H1 (cell line): Measurements from ENCODE around the gene ECSIT. TPM values are rescaled to one million over a fixed set of nuclear protein-coding genes. Genes with fewer than 3 reads are reported as not detected.

Source experiments
- CTCF ChIA-PET: fragments of 300-600 bp; sonication (Branson Sonifier 250); formaldehyde crosslinking; loops from one replicate; lab custom pipeline; 2021; ENCODE audit not compliant: partially characterized antibody; lab: Charles Lee
- POLR2A ChIA-PET: fragments of 300-600 bp; sonication (Branson Sonifier 250); formaldehyde crosslinking; loops from one replicate; lab custom pipeline; 2021; ENCODE audit warnings: inconsistent platforms; ENCODE audit not compliant: partially characterized antibody; lab: Charles Lee
- DNase-seq, 2 experiments: peaks; one replicate each; pipeline versions ENCODE4 v3.0.0 to v3.0.0-alpha.2; 2010 to 2022; ENCODE audit warnings: low spot score in 2 of 2, low read depth in 1 of 2, mixed read lengths in 1 of 2
- FAIRE-seq: peaks from 2 replicates; lab custom pipeline; 2011; peaks lifted over from hg19 to GRCh38; lab: Jason Lieb, UNC
- H2AFZ ChIP-seq: 2 replicates; pipeline ENCODE4 v1.8.1; 2012; ENCODE audit warnings: low read length, inconsistent platforms
- H2AK5ac ChIP-seq: 2 replicates; pipeline ENCODE4 v1.6.1; 2013; ENCODE audit warnings: low read depth, low read length
- H2BK120ac ChIP-seq: replicated peaks from 2 replicates; pipeline ENCODE3; 2013; ENCODE audit warnings: low read depth, low read length, inconsistent platforms
- H2BK12ac ChIP-seq: 2 replicates; pipeline ENCODE4 v1.6.1; 2013; ENCODE audit warnings: low read depth, low read length
- H2BK15ac ChIP-seq: 2 replicates; pipeline ENCODE4 v1.6.1; 2013; ENCODE audit warnings: low read length
- H2BK20ac ChIP-seq: 2 replicates; pipeline ENCODE4 v1.6.1; 2013; ENCODE audit warnings: low read length
- H2BK5ac ChIP-seq: 2 replicates; pipeline ENCODE4 v1.6.1; 2013; ENCODE audit warnings: low read depth, low read length
- H3K14ac ChIP-seq: 2 replicates; pipeline ENCODE4 v1.6.1; 2013; ENCODE audit warnings: inconsistent platforms; ENCODE audit not compliant: insufficient read length
- H3K18ac ChIP-seq: 2 replicates; pipeline ENCODE4 v1.6.1; 2013; ENCODE audit warnings: low read length; ENCODE audit errors: extremely low read depth
- H3K23ac ChIP-seq: 2 replicates; pipeline ENCODE4 v1.6.1; 2013; ENCODE audit warnings: inconsistent platforms; ENCODE audit not compliant: insufficient read length
- H3K23me2 ChIP-seq: 2 replicates; pipeline ENCODE4 v1.6.1; 2013; ENCODE audit warnings: low read depth, low read length
- H3K27ac ChIP-seq: 2 replicates; pipeline ENCODE4 v1.6.1; 2011; ENCODE audit warnings: low read depth, low read length, inconsistent platforms
- H3K27me3 ChIP-seq, 4 experiments: replicated peaks in 1 of 4; 1 replicate in 1 of 4; 2 replicates in 3 of 4; pipeline versions ENCODE4 v1.6.1 to v1.8.1; 2011 to 2013; ENCODE audit warnings: low read length in 3 of 4, mild to moderate bottlenecking in 3 of 4, inconsistent platforms in 2 of 4, mixed read lengths in 2 of 4, moderate library complexity in 1 of 4; ENCODE audit not compliant: control insufficient read depth in 3 of 4, insufficient read depth in 3 of 4; ENCODE audit errors: extremely low read depth in 1 of 4
- H3K36me3 ChIP-seq, 4 experiments: 2 replicates each; pipeline versions ENCODE4 v1.6.1 to v1.8.1; 2011 to 2013; ENCODE audit warnings: mild to moderate bottlenecking in 4 of 4, low read length in 3 of 4, moderate library complexity in 2 of 4, control low read depth in 1 of 4, inconsistent platforms in 1 of 4; ENCODE audit not compliant: insufficient read depth in 4 of 4, control insufficient read depth in 2 of 4
- H3K4ac ChIP-seq: replicated peaks from 2 replicates; pipeline ENCODE3; 2013; ENCODE audit warnings: low read length, low read depth, mixed read lengths, inconsistent platforms; ENCODE audit not compliant: insufficient read length
- H3K4me1 ChIP-seq, 4 experiments: replicated peaks in 1 of 4; 1 replicate in 1 of 4; 2 replicates in 3 of 4; pipeline versions ENCODE4 v1.6.1 to v1.8.1; 2011 to 2013; ENCODE audit warnings: low read length in 3 of 4, inconsistent platforms in 2 of 4, mixed read lengths in 1 of 4; ENCODE audit not compliant: insufficient read depth in 4 of 4, control insufficient read depth in 3 of 4
- H3K4me2 ChIP-seq, 2 experiments: 2 replicates each; pipeline versions ENCODE4 v1.6.1 to v1.8.1; 2011 to 2013; ENCODE audit warnings: low read depth in 2 of 2, low read length in 2 of 2, control low read depth in 1 of 2, inconsistent platforms in 1 of 2, mild to moderate bottlenecking in 1 of 2; ENCODE audit not compliant: insufficient read depth in 1 of 2
- H3K4me3 ChIP-seq, 4 experiments: fragments of 200-600, 300-600 bp in 1 of 4; sonication (generic), shearing (Covaris generic), sonication (Bioruptor Twin) in 1 of 4; 2 replicates each; pipeline versions ENCODE4 v1.5.1 to v1.8.1; 2011 to 2016; ENCODE audit warnings: low read length in 4 of 4, low read depth in 3 of 4, control low read depth in 2 of 4, inconsistent platforms in 2 of 4, mild to moderate bottlenecking in 2 of 4, mixed read lengths in 1 of 4, moderate library complexity in 1 of 4; ENCODE audit not compliant: insufficient read depth in 2 of 4; ENCODE audit errors: extremely low read depth in 1 of 4
- H3K56ac ChIP-seq: replicated peaks from 2 replicates; pipeline ENCODE3; 2013; ENCODE audit warnings: low read depth, mild to moderate bottlenecking, mixed read lengths, low read length, inconsistent platforms; ENCODE audit not compliant: insufficient read length
- H3K79me1 ChIP-seq: 2 replicates; pipeline ENCODE4 v1.6.1; 2013; ENCODE audit warnings: low read depth, low read length, control low read depth
- H3K79me2 ChIP-seq, 2 experiments: 2 replicates each; pipeline versions ENCODE4 v1.6.1 to v1.8.1; 2012 to 2013; ENCODE audit warnings: low read length in 2 of 2, mild to moderate bottlenecking in 2 of 2, inconsistent platforms in 1 of 2; ENCODE audit not compliant: insufficient read depth in 2 of 2, control insufficient read depth in 1 of 2
- H3K9ac ChIP-seq, 4 experiments: replicated peaks in 1 of 4; 1 replicate in 1 of 4; 2 replicates in 3 of 4; pipeline versions ENCODE4 v1.6.1 to v1.8.1; 2011 to 2013; ENCODE audit warnings: low read depth in 3 of 4, low read length in 3 of 4, control low read depth in 2 of 4, mild to moderate bottlenecking in 2 of 4, moderate library complexity in 2 of 4, inconsistent platforms in 1 of 4; ENCODE audit errors: extremely low read depth in 1 of 4
- H3K9me3 ChIP-seq, 2 experiments: 2 replicates each; pipeline versions ENCODE4 v1.6.1 to v1.8.1; 2012 to 2013; ENCODE audit warnings: mild to moderate bottlenecking in 2 of 2, moderate library complexity in 2 of 2, control low read depth in 1 of 2, inconsistent platforms in 1 of 2, low read depth in 1 of 2, low read length in 1 of 2, mixed read lengths in 1 of 2; ENCODE audit not compliant: insufficient read depth in 2 of 2
- H4K20me1 ChIP-seq, 2 experiments: replicated peaks in 1 of 2; 2 replicates each; pipeline versions ENCODE3 to v1.8.1; 2011 to 2013; ENCODE audit warnings: inconsistent platforms in 2 of 2, low read length in 2 of 2, mild to moderate bottlenecking in 1 of 2; ENCODE audit not compliant: insufficient read depth in 2 of 2, control insufficient read depth in 1 of 2
- H4K5ac ChIP-seq: 2 replicates; pipeline ENCODE4 v1.6.1; 2013; ENCODE audit warnings: low read length, low read depth, mixed read lengths, inconsistent platforms; ENCODE audit not compliant: insufficient read length
- H4K8ac ChIP-seq: 2 replicates; pipeline ENCODE4 v1.8.0; 2013; ENCODE audit warnings: mild to moderate bottlenecking, moderate library complexity, low read length, inconsistent platforms; ENCODE audit not compliant: insufficient read depth; ENCODE audit errors: extremely low read depth
- H4K91ac ChIP-seq: replicated peaks from 2 replicates; pipeline ENCODE3; 2013; ENCODE audit warnings: low read length, mixed read lengths, inconsistent platforms; ENCODE audit not compliant: insufficient read length
- MAFK ChIP-seq: IDR thresholded peaks from 2 replicates; pipeline ENCODE4 v1.6.1; 2012; ENCODE audit warnings: low read depth, mild to moderate bottlenecking, improper control_type of control experiment, low read length
- YY1 ChIP-seq: IDR thresholded peaks from 2 replicates; pipeline ENCODE4 v1.6.1; 2011; ENCODE audit warnings: low read depth, mild to moderate bottlenecking, low read length
- WGBS, 2 experiments: shearing (Covaris generic) in 1 of 2; methylation state at CpG; one replicate each; pipeline versions ENCODE4 v1.1.6 to v1.1.7; 2013 to 2015; ENCODE audit warnings: low lambda C conversion rate in 2 of 2, mixed read lengths in 2 of 2, inconsistent platforms in 1 of 2, low coverage in 1 of 2, missing lambda C conversion rate in 1 of 2; ENCODE audit not compliant: insufficient replicate concordance in 2 of 2, insufficient coverage in 1 of 2, insufficient read length in 1 of 2; ENCODE audit errors: extremely low coverage in 1 of 2, missing lambda C conversion rate in 1 of 2; 5-methylcytosine and 5-hydroxymethylcytosine counted together
- polyA plus RNA-seq, 7 experiments: library from polyadenylated mRNA; depleted of rRNA in 3 of 7; stranded (reverse) in 5 of 7; unstranded in 2 of 7; fragments of >200 nt in 5 of 7; fragments of 200-250 nt in 2 of 7; gene quantifications; 1 replicate in 5 of 7; 2 replicates in 1 of 7; 4 replicates in 1 of 7; pipeline versions ENCODE4 v1.2.1 to v1.2.3, GENCODE V29; 2011 to 2013; ENCODE audit warnings: missing spikeins in 2 of 7, mixed read lengths in 2 of 7
- total RNA-seq: library from RNA; stranded (reverse); fragmentation: NEBNext Ultra II Directional; extraction: Animal tissue kit (Norgen Biotek cat#: 25700); gene quantifications from 2 replicates; pipeline ENCODE4 v1.2.1, GENCODE V29; 2021

ECSIT gene
- total and polyA plus RNA-seq, 2 of the 8 experiments (the other 6 are each of a cell fraction or from before 2014, with no cell fraction given) = 55.7 to 74.1 TPM

DNA sequence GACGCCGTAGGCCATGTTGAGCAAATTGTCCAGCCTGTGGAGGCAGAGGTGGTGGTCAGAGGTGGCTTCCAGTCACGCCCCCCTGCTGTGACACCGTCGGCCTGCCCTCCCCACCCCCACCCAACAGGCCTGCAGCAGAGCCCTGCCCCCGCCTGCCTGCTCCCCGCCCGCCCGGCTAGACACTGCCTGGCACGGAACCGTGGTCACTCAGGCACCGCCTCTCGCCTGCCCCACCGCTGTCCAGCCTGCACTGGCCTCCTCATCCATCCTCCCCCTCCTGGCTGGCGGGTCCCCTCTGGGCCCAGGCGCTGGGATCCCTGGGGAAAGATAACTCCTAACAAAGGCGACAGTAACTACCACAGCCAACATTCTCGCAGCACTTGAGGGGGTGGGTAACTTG is 71.8 kb downstream of the ECSIT start:
- H4K8ac ChIP-seq = no peak overlapping the region
- ChIA-PET POLR2A (interaction anchor here (0.8 to 3.4 kb wide), 4 partner anchors 24 to 190 kb away, joined by 3 to 20 read pairs (median 3); partner anchors contain the start of genes ELAVL3 and ELOF1), CTCF (interaction anchor here (0.7 to 3.4 kb wide), 6 partner anchors 10 to 147 kb away, joined by 3 to 17 read pairs (median 4); no protein-coding TSS in a partner anchor)
- no peak overlapping the region for H3K27ac ChIP-seq
- FAIRE-seq (no peak), DNase-seq (no peak)
- no peak overlapping the region for H2BK15ac ChIP-seq
- no peak overlapping the region for H3K14ac ChIP-seq
- H2BK120ac ChIP-seq = no peak overlapping the region
- no peaks in the 10 kb centered on the region for H3K79me2 ChIP-seq
- H3K4me1 ChIP-seq = peaks cover 0 to 14% (median 2%) of the 10 kb centered on the region in 4 experiments; a peak in 5 of 7 replicates
- no peak overlapping the region for H3K23ac ChIP-seq
- H2BK12ac ChIP-seq = no peak overlapping the region
- no peak overlapping the region for H3K9ac ChIP-seq
- no peaks in the 10 kb centered on the region for H3K27me3 ChIP-seq
- H2AK5ac ChIP-seq = no peak overlapping the region
- no peak overlapping the region for H3K56ac ChIP-seq
- no peaks in the 10 kb centered on the region for H3K79me1 ChIP-seq
- no peak overlapping the region; the same call in 1 of the 2 replicates for H3K18ac ChIP-seq
- TF ChIP-seq MAFK = no peak
- TF ChIP-seq YY1 = no peak
- no peak overlapping the region; the same call in 1 of the 2 replicates for H2BK5ac ChIP-seq
- H3K36me3 ChIP-seq = no peaks in the 10 kb centered on the region
- peak overlapping the region; percentile 25 for H4K5ac ChIP-seq
- no peak overlapping the region for H3K4me2 ChIP-seq
- WGBS, 2 experiments = 77% methylated on average over 3 of the region's 18 CpGs; no CpG with 5 or more reads in 1 of the 2 experiments
- no peak overlapping the region for H3K4me3 ChIP-seq
- no peak overlapping the region for H3K4ac ChIP-seq
- no peak overlapping the region for H4K91ac ChIP-seq
- no peaks in the 10 kb centered on the region for H4K20me1 ChIP-seq
- H3K23me2 ChIP-seq = no peaks in the 10 kb centered on the region; the same call in 1 of the 2 replicates
- no peak overlapping the region for H2BK20ac ChIP-seq
- H3K9me3 ChIP-seq = no peaks in the 10 kb centered on the region
- no peak overlapping the region for H2AFZ ChIP-seq
